Measurements from ENCODE around the gene MPDZ.

MPDZ gene

DNA sequence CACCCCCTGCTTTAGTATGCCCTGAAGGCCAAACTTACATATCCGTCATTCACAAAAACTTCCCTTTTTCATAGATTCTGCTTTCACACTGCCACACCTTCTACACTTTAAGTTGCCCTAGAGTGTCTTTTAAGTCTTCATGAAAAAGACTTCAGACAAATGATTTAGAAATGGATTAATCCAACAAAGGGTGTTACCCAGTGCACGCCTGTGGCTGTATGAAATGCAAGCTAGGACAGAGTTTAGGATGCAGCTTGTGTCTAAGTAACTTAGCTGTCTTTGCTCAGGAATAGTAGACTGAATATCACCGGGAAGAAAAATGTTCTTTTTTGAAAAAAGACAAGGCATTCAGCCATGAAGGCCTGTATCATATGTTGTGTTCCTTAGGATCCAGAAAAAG is 210.0 kb downstream of the MPDZ start:
- H3K27me3 Mint-ChIP-seq = no peaks in the 10 kb centered on the region
- H3K4me1 Mint-ChIP-seq = no peaks in the 10 kb centered on the region
- peaks cover 2 to 11% of the 10 kb centered on the region in 2 donors for H3K9me3 Mint-ChIP-seq
- no peak overlapping the region for H3K27ac Mint-ChIP-seq
- DNase-seq (no peak), ATAC-seq (no peak)
- H3K4me3 Mint-ChIP-seq = no peak overlapping the region

DNA sequence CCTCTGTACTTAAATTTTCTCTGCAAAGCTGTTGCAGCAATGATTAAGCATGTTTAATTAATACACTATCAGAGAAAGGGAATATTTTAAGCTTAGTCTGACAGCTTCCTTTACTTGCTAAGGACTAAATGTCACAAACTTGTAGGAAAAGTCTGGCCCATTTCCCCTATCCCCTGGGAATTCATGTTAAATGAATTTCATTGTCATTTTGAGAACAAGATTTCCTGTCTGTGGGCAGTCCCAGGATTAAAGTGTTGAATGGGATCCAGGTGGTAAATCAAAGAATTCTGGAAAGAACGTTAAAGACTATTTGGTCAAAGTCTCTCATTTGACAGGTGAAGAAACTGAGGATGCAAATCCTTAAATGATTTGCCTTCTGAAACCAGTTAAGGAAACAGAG is 214.8 kb downstream of the MPDZ start:
- H3K27me3 Mint-ChIP-seq = no peaks in the 10 kb centered on the region
- ATAC-seq (no peak), DNase-seq (no peak)

DNA sequence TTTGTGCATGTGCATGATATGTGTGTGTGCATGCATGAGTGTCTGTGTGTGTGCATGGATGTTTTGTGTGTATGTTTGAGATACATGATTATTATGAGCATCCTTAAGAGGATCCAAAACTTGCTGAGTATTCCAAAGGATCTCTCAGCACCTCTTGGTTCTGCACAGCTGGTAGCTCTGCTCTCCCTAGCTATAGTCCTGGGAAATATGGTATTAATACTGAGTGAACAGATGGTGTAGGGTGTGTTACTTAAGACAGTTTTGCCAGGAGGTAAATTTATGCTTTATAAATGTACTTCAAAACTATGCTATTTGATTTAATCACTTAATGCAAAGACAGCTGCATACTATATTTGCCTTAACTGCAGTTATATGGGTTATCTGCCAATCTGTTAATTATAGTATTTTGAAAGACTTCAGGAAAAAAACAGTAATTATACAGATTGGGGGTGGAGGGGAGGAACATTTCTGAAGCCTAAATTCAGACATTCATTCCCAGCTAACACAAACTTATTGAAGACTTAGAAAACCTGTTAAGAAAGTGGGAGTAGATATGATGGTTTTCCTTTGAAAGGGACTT is 215.5 kb downstream of the MPDZ start:
- Mint-ChIP-seq H3K27me3 (no peaks in the 10 kb centered on the region), H3K4me3 (no peak overlapping the region), H3K27ac (no peak overlapping the region), H3K9me3 (peaks cover 8 to 13% of the 10 kb centered on the region in 2 donors), H3K4me1 (no peaks in the 10 kb centered on the region)
- DNase-seq = no peak
- no peak for ATAC-seq

More for the DNA sequence above, 214.8 kb downstream of the MPDZ start:
- H3K4me3 Mint-ChIP-seq = no peak overlapping the region
- no peak overlapping the region for H3K27ac Mint-ChIP-seq
- peaks cover 8 to 13% of the 10 kb centered on the region in 2 donors for H3K9me3 Mint-ChIP-seq
- H3K4me1 Mint-ChIP-seq = no peaks in the 10 kb centered on the region

- ATAC-seq (no peak), DNase-seq (no peak)
- Mint-ChIP-seq H3K27ac (no peak overlapping the region), H3K9me3 (peaks cover 8 to 13% of the 10 kb centered on the region in 2 donors), H3K4me1 (no peaks in the 10 kb centered on the region), H3K4me3 (no peak overlapping the region), H3K27me3 (no peaks in the 10 kb centered on the region)
These were observed 218.1 kb downstream of the MPDZ start for GRCh38 chr9:13061390-13061789.
